ENCODE data around the gene PARM1.

Gene PARM1

DNA sequence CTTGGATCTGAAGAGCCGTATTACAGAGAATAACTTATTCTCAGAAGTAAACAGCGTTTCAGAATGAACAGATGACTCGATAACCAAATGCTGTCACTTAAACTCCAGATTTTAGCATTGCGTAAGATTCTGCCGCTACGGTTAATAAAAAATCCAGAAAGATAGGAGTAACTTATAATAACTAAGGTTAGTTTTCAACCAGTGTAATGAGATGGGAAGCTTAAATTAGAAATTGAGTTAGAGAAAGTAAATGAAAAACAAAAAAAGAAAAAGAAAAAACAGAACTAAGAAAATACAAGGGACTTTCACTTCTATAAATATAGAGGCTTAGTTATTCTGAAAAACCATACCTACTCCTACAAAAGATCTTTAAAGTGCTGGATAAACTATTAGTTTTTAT lies 13.1 kb upstream of the PARM1 start:
- Histone ChIP-seq H3K4me1 (ENCODE audit: control insufficient read depth in 1 of 2, insufficient read depth in 1 of 2, low read depth in 1 of 2, low read length in 1 of 2) (no peaks in the 10 kb centered on the region), H3K9me3 (no peaks in the 10 kb centered on the region), H3K4me3 (ENCODE audit: low read depth in 1 of 2, low read length in 1 of 2) (no peak overlapping the region), H3K27me3 (no peaks in the 10 kb centered on the region), H3K27ac (no peak overlapping the region), H3K36me3 (no peaks in the 10 kb centered on the region)
- TF ChIP-seq, protein P1, sequence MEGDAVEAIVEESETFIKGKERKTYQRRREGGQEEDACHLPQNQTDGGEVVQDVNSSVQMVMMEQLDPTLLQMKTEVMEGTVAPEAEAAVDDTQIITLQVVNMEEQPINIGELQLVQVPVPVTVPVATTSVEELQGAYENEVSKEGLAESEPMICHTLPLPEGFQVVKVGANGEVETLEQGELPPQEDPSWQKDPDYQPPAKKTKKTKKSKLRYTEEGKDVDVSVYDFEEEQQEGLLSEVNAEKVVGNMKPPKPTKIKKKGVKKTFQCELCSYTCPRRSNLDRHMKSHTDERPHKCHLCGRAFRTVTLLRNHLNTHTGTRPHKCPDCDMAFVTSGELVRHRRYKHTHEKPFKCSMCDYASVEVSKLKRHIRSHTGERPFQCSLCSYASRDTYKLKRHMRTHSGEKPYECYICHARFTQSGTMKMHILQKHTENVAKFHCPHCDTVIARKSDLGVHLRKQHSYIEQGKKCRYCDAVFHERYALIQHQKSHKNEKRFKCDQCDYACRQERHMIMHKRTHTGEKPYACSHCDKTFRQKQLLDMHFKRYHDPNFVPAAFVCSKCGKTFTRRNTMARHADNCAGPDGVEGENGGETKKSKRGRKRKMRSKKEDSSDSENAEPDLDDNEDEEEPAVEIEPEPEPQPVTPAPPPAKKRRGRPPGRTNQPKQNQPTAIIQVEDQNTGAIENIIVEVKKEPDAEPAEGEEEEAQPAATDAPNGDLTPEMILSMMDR (IDR thresholded peaks at IDR 0.05): no peak

DNA sequence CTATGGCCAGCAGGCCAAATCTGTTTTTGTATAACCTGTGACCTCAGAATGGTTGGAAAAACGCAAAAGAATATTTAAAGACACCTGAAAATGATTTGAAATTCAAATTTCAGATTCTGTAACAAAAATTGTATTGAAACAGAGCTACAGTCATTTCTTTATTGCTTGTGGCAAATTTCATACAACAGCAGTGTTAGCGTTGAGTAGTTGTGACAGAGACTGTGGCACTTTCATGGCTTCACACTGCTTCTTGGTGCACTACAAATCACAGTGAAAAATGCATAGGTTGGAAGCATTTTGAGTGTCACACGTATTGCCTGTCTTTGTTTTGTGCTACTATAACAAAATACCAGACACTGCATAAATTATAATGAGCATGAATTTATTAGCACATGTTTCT lies 12.2 kb upstream of the PARM1 start:
- Histone ChIP-seq H3K9me3 (no peaks in the 10 kb centered on the region), H3K36me3 (no peaks in the 10 kb centered on the region), H3K4me3 (ENCODE audit: low read depth in 1 of 2, low read length in 1 of 2) (no peak overlapping the region), H3K27me3 (no peaks in the 10 kb centered on the region), H3K27ac (no peak overlapping the region), H3K4me1 (ENCODE audit: control insufficient read depth in 1 of 2, insufficient read depth in 1 of 2, low read depth in 1 of 2, low read length in 1 of 2) (no peaks in the 10 kb centered on the region)
- TF ChIP-seq, protein P1 (IDR thresholded peaks at IDR 0.05): no peak

DNA sequence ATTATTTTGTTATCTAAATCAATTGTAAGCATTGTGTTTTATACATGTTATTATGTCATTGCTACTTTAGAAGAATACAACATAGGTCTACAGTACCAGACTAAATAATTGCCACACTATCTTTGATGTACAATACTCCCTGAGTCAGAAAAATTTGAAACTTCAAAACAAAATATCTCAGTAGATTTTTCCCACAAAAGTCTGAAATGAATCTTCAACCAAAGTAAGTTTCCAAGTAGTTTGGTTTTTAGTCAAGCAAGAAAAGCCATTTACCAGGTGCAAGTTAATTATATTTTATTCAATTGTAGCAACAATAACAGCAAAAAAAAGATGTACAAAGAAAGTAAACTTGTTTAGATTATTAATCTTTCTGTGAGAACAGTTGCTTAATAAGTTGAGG lies 11.4 kb upstream of the PARM1 start:
- no peaks in the 10 kb centered on the region for H3K36me3 ChIP-seq
- TF ChIP-seq, protein P1 (IDR thresholded peaks at IDR 0.05): no peak
- no peaks in the 10 kb centered on the region for H3K27me3 ChIP-seq
- no peak overlapping the region for H3K27ac ChIP-seq
- no peaks in the 10 kb centered on the region for H3K9me3 ChIP-seq
- no peaks in the 10 kb centered on the region for H3K4me1 ChIP-seq (ENCODE audit: control insufficient read depth in 1 of 2, insufficient read depth in 1 of 2, low read depth in 1 of 2, low read length in 1 of 2)
- no peak overlapping the region for H3K4me3 ChIP-seq (ENCODE audit: low read depth in 1 of 2, low read length in 1 of 2)

DNA sequence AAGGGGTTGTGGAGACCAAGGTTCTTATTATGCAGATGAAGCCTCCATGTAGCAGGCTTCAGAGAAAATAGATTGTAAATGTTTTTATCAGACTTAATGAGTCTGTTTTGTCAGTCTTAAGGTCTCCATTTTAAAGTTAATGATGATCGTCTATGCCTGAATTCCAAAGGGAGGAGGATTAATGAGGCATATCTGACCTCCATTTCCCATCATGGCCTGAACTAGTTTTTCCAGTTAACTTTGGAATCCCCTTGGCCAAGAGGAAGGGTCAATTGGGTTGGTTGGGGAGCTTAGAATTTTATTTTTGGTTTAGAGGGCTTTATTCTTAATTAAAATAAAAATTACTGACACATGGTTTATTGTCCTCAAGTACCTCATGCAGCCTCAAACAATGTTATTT lies 6.9 kb upstream of the PARM1 start:
- H3K4me3 ChIP-seq (ENCODE audit: low read depth in 1 of 2, low read length in 1 of 2): no peak overlapping the region
- no peaks in the 10 kb centered on the region for H3K4me1 ChIP-seq (ENCODE audit: control insufficient read depth in 1 of 2, insufficient read depth in 1 of 2, low read depth in 1 of 2, low read length in 1 of 2)
- H3K9me3 ChIP-seq: no peaks in the 10 kb centered on the region
- H3K27me3 ChIP-seq: peaks cover 28% of the 10 kb centered on the region
- no peaks in the 10 kb centered on the region for H3K36me3 ChIP-seq
- H3K27ac ChIP-seq: no peak overlapping the region
- TF ChIP-seq, protein P1 (IDR thresholded peaks at IDR 0.05): no peak

DNA sequence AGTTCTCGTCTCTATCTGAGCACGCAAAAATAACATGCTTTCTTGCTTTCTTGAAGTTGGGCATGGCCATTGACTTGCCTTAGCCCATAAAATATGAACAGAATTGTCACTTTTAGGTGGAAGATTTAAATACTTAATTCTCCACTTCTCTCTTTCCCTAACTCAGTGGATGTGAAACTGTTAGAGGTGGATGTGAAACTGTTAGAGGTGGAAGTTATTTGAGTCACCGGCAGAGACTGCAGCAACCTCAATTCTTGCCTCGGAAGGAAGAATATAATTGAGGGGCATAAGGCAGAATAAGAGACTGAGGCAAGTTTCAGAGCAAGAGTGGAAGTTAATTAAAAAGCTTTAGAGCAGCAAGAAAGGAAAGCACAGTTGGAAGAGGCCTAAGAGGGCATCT lies 2.8 kb upstream of the PARM1 start:
- H3K27me3 ChIP-seq: peaks cover 69% of the 10 kb centered on the region
- H3K27ac ChIP-seq: no peak overlapping the region
- no peaks in the 10 kb centered on the region for H3K36me3 ChIP-seq
- peaks cover 3% of the 10 kb centered on the region in 2 experiments for H3K4me1 ChIP-seq (ENCODE audit: control insufficient read depth in 1 of 2, insufficient read depth in 1 of 2, low read depth in 1 of 2, low read length in 1 of 2)
- no peak overlapping the region for H3K4me3 ChIP-seq (ENCODE audit: low read depth in 1 of 2, low read length in 1 of 2)
- H3K9me3 ChIP-seq: no peaks in the 10 kb centered on the region
- TF ChIP-seq, protein P1 (IDR thresholded peaks at IDR 0.05): no peak

DNA sequence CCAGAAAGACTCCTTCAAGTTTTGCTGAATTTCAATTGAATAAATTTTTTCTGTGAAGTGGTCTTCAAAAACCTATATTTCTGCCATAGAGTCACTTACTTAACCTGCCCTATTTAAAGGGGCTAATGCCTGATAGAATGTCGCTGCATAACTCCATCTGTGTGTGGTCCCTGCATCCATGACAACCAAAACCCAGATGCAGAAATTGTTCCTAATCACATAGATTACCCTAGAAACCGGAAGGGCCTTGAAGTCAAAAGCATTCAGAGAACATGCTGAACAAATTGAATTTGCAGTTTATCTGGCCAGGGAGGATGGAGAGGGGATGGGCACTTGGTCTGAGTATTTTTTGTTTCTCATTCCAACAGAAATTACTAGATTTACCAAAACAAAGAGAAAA lies 1.5 kb upstream of the PARM1 start:
- no peaks in the 10 kb centered on the region for H3K36me3 ChIP-seq
- peaks cover 3% of the 10 kb centered on the region in 2 experiments for H3K4me1 ChIP-seq (ENCODE audit: control insufficient read depth in 1 of 2, insufficient read depth in 1 of 2, low read depth in 1 of 2, low read length in 1 of 2)
- no peaks in the 10 kb centered on the region for H3K9me3 ChIP-seq
- no peak overlapping the region for H3K27ac ChIP-seq
- TF ChIP-seq, protein P1 (IDR thresholded peaks at IDR 0.05): no peak
- H3K27me3 ChIP-seq: peaks cover 80% of the 10 kb centered on the region
- no peak overlapping the region for H3K4me3 ChIP-seq (ENCODE audit: low read depth in 1 of 2, low read length in 1 of 2)

Measured in neutrophil (primary cell).